Nephron progenitor cell (in vitro differentiated cells): ENCODE data around the gene MRPL10.

Experiments used
- DNase-seq: peaks from one replicate; pipeline ENCODE4 v3.0.0; 2021
- H3K27ac Mint-ChIP-seq: 2 replicates; pipeline ENCODE4 v1.8.0; 2021; ENCODE audit warnings: mild to moderate bottlenecking, moderate library complexity, mixed read lengths
- H3K27me3 Mint-ChIP-seq: 2 replicates; pipeline ENCODE4 v1.8.0; 2021; ENCODE audit warnings: mild to moderate bottlenecking, low read depth, mixed read lengths; ENCODE audit not compliant: poor library complexity
- H3K36me3 Mint-ChIP-seq: 2 replicates; pipeline ENCODE4 v1.8.0; 2021; ENCODE audit warnings: low read depth, mixed read lengths
- H3K4me1 Mint-ChIP-seq: 2 replicates; pipeline ENCODE4 v1.8.0; 2021; ENCODE audit warnings: mixed read lengths
- H3K4me3 Mint-ChIP-seq: 2 replicates; pipeline ENCODE4 v1.8.0; 2021; ENCODE audit warnings: mild to moderate bottlenecking, moderate library complexity, mixed read lengths
- H3K9me3 Mint-ChIP-seq: 2 replicates; pipeline ENCODE4 v1.8.0; 2021; ENCODE audit warnings: mild to moderate bottlenecking, moderate library complexity, mixed read lengths
- TF ChIP-seq, protein P1 (sequence below): fragments of 200-600 bp; sonication (generic); IDR thresholded peaks from 2 replicates; pipeline ENCODE4 v1.5.0; 2021; ENCODE audit warnings: antibody characterized with exemption

MRPL10 gene

GRCh38 chr17:47853616-47854015 lies 22.3 kb upstream of the MRPL10 start:
- Mint-ChIP-seq H3K4me1 (peaks cover 91% of the 10 kb centered on the region), H3K9me3 (no peaks in the 10 kb centered on the region), H3K27me3 (peaks cover 76% of the 10 kb centered on the region), H3K36me3 (no peaks in the 10 kb centered on the region), H3K27ac (no peak overlapping the region), H3K4me3 (no peak overlapping the region)
- DNase-seq: no peak
- TF ChIP-seq, protein P1, sequence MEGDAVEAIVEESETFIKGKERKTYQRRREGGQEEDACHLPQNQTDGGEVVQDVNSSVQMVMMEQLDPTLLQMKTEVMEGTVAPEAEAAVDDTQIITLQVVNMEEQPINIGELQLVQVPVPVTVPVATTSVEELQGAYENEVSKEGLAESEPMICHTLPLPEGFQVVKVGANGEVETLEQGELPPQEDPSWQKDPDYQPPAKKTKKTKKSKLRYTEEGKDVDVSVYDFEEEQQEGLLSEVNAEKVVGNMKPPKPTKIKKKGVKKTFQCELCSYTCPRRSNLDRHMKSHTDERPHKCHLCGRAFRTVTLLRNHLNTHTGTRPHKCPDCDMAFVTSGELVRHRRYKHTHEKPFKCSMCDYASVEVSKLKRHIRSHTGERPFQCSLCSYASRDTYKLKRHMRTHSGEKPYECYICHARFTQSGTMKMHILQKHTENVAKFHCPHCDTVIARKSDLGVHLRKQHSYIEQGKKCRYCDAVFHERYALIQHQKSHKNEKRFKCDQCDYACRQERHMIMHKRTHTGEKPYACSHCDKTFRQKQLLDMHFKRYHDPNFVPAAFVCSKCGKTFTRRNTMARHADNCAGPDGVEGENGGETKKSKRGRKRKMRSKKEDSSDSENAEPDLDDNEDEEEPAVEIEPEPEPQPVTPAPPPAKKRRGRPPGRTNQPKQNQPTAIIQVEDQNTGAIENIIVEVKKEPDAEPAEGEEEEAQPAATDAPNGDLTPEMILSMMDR: no peak

- Mint-ChIP-seq H3K27ac (no peak overlapping the region), H3K36me3 (no peaks in the 10 kb centered on the region), H3K4me3 (peak overlapping the region; percentile 85), H3K4me1 (peaks cover 85% of the 10 kb centered on the region), H3K9me3 (no peaks in the 10 kb centered on the region), H3K27me3 (peaks cover 82% of the 10 kb centered on the region)
- TF ChIP-seq, protein P1: no peak
- DNase-seq: no peak
These were observed 21.0 kb upstream of the MRPL10 start for GRCh38 chr17:47852113-47852949.

GRCh38 chr17:47851764-47852112 lies 20.4 kb upstream of the MRPL10 start:
- TF ChIP-seq, protein P1: no peak
- Mint-ChIP-seq H3K27me3 (peaks cover 86% of the 10 kb centered on the region), H3K36me3 (no peaks in the 10 kb centered on the region), H3K27ac (no peak overlapping the region), H3K4me1 (peaks cover 85% of the 10 kb centered on the region), H3K9me3 (no peaks in the 10 kb centered on the region), H3K4me3 (peak overlapping the region; percentile 85)
- DNase-seq: no peak

DNA sequence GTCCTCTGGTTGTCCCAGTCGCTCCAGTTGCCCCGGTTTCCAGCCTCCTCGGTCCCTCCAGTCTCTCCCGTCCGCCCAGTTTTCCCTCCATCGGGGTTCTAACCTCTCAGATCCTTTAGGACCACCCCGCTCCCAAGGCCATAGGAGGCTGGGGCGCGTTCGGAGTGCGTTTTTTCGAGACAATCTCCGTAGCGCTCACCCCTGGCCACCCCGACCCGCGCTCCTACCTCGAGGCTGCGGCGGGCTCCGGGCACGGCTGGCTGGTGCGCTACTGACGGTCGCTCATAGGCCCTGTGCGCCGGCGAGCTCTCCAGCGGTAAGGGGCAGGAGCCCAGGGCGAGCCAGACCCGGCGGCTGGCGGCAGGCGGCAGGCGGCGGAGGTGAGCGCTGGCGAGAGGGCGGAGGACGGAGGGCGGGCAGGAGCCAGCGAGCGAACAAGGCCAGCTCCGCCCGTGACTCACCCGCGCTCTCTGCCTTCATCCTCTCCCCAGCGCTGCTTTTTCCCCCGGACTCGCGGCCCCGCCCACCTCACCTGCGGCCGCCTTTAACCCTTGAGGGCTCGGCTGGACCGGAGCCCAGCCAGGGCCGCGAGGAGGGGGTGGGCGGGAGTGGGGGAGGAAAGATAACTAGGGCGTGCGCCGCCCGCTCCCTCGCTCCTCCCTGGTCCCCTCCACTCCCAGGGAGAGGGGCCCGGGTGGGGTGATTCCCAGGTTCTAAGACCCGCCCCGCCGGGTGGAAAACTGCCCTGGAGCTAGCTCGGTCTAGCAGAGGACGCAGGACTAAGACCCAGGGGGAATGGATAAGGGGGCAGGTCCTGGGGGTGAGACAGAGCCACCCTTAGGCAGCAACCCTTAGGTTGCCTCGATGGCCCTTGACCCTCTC lies 19.6 kb upstream of the MRPL10 start, which contains the start of gene SP6:
TSS of gene SP6 (minus strand) at position 472 of the 882 bp plus-strand sequence. CDS start 2,734 bp downstream, outside the sequence.
- H3K9me3 Mint-ChIP-seq: no peaks in the 10 kb centered on the region
- H3K4me3 Mint-ChIP-seq: peak within 1 kb of the TSS; percentile 85
- H3K36me3 Mint-ChIP-seq: no peaks in the 10 kb centered on the region
- no peak within 1 kb of the TSS for H3K27ac Mint-ChIP-seq
- H3K4me1 Mint-ChIP-seq: peaks cover 85% of the 10 kb centered on the region
- peak; percentile 80 for DNase-seq
- H3K27me3 Mint-ChIP-seq: peaks cover 79% of the 10 kb centered on the region
- TF ChIP-seq, protein P1: no peak

DNA sequence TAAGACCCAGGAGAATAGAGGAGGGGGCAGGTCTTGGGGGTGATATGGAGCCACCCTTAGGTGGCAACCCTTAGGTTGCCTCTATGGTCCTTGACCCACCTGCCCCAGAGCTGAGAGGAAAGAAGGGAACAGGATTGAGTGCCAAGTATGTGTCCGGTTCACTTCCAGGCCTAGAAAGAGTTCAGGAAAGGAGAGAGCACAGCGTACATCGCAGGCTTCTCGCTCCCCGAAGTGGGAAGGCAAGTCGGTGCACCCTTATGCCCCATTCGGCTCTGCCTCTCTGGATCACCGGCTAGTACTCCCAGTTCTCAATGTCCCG lies 19.0 kb upstream of the MRPL10 start:
- H3K27me3 Mint-ChIP-seq: peaks cover 78% of the 10 kb centered on the region
- TF ChIP-seq, protein P1: no peak
- DNase-seq: no peak
- peak overlapping the region; percentile 85 for H3K4me3 Mint-ChIP-seq
- peaks cover 85% of the 10 kb centered on the region for H3K4me1 Mint-ChIP-seq
- no peaks in the 10 kb centered on the region for H3K9me3 Mint-ChIP-seq
- no peak overlapping the region for H3K27ac Mint-ChIP-seq
- no peaks in the 10 kb centered on the region for H3K36me3 Mint-ChIP-seq
